Breast epithelium (tissue), 3 donors: ENCODE results near the gene CFDP1.

Experiments used
- CTCF ChIP-seq, 3 donors: fragments of 450-650 bp; IDR thresholded peaks; one replicate each; pipeline ENCODE4 v1.5.1; 2016 to 2017; ENCODE audit warnings: antibody characterized with exemption in 3 of 3, mild to moderate bottlenecking in 3 of 3, moderate library complexity in 3 of 3
- POLR2A ChIP-seq: fragments of 450-650 bp; IDR thresholded peaks from one replicate; pipeline ENCODE4 v1.6.1; 2016; ENCODE audit warnings: antibody characterized with exemption, mild to moderate bottlenecking, moderate library complexity
- POLR2AphosphoS5 ChIP-seq, 3 donors: sonication (generic); formaldehyde crosslinking; IDR thresholded peaks; one replicate each; pipeline ENCODE4 v1.6.1; 2017; ENCODE audit warnings: antibody characterized with exemption in 3 of 3

GRCh38 chr16:75318737-75319136 lies 114.6 kb downstream of the CFDP1 start:
- TF ChIP-seq POLR2AphosphoS5 (IDR thresholded peaks at IDR 0.05): no peak
- no peak for TF ChIP-seq CTCF (IDR thresholded peaks at IDR 0.05)
- TF ChIP-seq POLR2A: no peak
